Renal cortical epithelial cell (primary cell): ENCODE measurements around the gene CEBPZOS. TPM values are rescaled to one million over a fixed set of nuclear protein-coding genes. Genes with fewer than 3 reads are reported as not detected.

Experiments
- DNase-seq: peaks from one replicate; pipeline ENCODE4 v3.0.0-alpha.2; 2011; ENCODE audit warnings: low read depth
- total RNA-seq: library from RNA; depleted of rRNA; stranded (reverse); fragments of >200 nt; gene quantifications from 2 replicates; pipeline ENCODE4 v1.2.3, GENCODE V29; 2014

Gene CEBPZOS
- 18.6 and 25.6 TPM in 2 replicates for total RNA-seq

- DNase-seq = peak; percentile 54
Observed at GRCh38 chr2:37196320-37197195, at the start of gene CEBPZOS. CEBPZOS (plus strand) TSS chr2:37196496; CDS start chr2:37199705, 3,209 bp downstream.

- no peak for DNase-seq
Observed at GRCh38 chr2:37148325-37148724, 48.0 kb upstream of the CEBPZOS start.

GRCh38 chr2:37149626-37150322 lies 46.5 kb upstream of the CEBPZOS start:
- peak; percentile 10 for DNase-seq

DNA sequence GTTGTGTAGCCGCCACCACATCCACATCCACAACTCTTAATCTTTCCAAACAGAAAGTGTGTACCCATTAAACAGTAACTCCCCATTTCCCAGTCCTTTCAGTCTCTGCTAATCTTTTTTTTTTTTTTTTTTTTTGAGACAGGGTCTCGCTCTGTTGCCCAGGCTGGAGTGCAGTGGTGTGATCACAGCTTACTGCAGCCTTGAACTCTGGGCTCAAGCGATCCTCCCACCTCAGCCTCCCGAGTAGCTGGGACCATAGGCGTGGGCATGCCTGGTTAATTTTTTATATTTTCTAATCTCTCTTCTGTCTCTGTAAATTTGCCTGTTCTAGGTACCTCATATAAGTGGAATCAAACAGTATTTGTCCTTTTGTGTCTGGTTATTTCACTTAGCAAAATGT lies 43.1 kb upstream of the CEBPZOS start:
- DNase-seq = no peak

DNA sequence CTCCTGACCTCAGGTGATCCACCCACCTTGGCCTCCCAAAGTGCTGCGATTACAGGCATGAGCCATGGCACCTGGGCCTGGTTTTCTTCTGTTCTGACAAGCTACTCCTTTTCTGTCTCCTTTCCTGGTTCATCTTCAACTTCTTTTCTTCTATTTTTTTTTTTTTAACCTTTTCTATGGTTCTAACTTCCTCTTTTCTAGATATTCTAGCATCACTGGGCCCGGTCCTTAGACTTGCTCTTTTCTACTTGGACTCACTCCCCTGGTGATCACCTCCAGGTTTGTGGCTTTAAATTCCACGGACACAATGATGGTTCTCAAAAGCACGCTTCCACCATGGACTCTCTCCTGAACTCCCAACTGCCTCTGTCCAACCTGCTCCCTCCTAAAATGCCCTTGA lies 41.5 kb upstream of the CEBPZOS start:
- no peak for DNase-seq

- peak; percentile 35 for DNase-seq
Observed at GRCh38 chr2:37156071-37156856, 40.0 kb upstream of the CEBPZOS start.

DNA sequence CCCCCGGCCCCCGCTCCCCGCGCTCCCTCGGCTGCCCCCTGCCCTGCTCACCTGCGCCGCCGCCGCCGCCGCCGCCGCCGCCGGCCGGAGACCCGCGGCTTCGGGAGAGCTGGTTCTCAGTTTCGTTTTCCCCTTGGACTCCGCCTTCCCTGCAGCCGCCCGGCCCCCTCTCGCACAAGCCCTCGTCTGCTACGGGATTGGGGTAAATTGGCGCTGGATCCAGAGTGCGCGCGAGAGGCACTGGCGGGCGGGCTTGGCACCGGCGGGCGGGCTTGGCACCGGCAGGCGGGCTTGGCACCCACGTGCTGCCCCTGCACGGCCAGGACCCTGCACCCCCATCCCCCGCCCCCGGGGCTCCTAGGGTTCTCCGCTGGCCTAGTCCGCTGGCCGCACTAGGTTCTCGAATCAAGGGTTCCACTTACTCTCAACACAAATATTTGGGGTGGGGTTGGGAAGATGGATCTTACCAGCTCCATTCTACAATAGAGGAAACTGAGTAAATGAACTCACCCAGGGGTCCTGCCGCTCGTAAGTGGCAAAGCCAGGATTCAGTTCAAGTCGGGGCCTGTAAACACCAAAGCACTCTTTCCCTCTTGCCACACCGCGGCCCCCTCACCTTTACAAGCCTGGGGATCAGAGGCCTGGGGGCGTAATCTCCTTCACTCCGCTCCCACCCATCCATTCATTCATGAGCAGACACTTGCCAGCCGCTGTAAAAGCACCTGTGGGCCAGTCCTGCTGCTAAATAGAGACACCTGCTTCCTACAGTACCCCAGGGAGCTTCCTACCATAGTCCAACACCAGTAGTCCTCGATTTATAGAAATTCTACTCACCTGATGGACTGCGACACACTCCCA lies 39.2 kb upstream of the CEBPZOS start, which contains the start of gene EIF2AK2:
Gene EIF2AK2 (minus strand): TSS at position 124 of the 858 bp plus-strand sequence. CDS start 9,174 bp downstream, outside the sequence.
- peak; percentile 67 for DNase-seq

DNA sequence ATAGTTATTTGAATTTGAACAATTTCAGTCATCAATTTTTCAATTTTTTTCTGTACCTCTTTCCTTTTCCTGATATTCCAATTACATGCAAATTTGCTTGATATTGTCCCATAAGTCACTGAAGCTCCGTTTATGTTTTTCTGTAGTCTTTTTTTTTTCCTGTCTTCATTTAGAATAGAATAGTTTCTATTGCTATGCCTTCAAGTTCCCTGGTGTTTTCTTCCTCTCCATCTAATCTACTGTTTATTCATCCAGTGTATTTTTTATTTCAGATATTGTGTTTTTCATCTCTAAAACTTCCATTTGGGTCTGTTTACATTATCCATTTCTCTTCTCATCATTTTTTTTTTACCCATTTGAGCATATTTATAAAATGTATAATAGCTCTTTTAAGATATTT lies 31.5 kb upstream of the CEBPZOS start:
- no peak for DNase-seq

DNA sequence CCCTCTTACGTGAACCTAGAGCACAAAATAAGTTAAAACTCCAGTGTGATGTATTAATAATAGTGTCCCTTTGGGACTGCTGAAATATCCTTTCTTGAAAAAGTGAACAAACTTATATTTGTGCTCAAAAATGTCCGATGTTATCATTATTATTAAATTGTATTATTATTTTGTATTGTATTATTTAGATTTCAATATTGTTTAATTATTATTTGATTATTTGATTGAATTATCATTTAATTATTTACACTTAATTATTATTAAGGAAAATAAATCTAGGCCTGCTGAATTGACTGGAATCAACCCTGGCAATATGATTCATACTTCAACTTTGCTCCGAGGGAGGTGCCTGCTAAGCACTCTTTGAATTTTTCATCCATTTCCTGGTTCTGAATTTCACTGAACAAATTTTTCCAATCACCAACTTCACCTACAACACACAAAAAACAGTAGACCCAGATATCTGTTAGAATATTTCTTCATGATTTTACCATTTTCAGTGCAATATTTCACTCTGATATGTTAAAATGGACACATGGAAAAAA lies 28.6 kb upstream of the CEBPZOS start:
- DNase-seq = peak; percentile 25

- peak; percentile 46 for DNase-seq
Observed at GRCh38 chr2:37168217-37168981, 27.9 kb upstream of the CEBPZOS start.

DNA sequence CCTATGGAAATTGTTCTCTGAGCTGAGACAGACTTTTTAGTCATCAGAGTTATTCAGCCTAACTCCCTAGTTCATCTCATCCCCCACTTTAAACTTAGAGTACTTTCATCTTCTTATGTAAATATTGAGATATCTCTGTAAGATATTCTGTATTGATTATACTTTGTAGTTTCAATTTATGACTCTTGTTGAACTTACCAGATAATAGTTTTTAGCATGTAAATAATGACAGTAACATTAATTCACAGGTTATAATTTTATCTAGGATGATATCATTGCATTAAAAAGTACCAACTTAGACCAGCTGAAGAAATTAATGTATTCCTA lies 24.7 kb upstream of the CEBPZOS start:
- DNase-seq = no peak

GRCh38 chr2:37173741-37174140 lies 22.6 kb upstream of the CEBPZOS start:
- DNase-seq = no peak

- DNase-seq = no peak
Observed at GRCh38 chr2:37180006-37180639, 16.2 kb upstream of the CEBPZOS start.

DNA sequence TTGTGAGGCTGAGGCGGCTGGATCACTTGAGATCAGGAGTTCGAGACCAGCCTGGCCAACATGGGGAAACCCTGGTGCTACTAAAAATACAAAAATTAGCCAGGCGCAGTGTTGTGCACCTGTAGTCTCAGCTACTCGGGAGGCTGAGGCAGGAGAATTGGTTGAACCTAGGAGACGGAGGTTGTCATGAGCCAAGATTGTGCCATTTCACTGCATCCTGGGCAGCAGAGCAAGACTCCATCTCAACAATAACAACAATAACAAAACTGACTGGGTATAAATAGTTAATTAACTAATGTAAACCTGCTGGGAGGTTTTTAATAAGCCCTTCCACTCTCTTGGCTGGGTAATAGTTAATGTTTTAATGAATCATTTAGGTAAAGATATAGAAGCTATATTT lies 15.7 kb upstream of the CEBPZOS start:
- no peak for DNase-seq

DNA sequence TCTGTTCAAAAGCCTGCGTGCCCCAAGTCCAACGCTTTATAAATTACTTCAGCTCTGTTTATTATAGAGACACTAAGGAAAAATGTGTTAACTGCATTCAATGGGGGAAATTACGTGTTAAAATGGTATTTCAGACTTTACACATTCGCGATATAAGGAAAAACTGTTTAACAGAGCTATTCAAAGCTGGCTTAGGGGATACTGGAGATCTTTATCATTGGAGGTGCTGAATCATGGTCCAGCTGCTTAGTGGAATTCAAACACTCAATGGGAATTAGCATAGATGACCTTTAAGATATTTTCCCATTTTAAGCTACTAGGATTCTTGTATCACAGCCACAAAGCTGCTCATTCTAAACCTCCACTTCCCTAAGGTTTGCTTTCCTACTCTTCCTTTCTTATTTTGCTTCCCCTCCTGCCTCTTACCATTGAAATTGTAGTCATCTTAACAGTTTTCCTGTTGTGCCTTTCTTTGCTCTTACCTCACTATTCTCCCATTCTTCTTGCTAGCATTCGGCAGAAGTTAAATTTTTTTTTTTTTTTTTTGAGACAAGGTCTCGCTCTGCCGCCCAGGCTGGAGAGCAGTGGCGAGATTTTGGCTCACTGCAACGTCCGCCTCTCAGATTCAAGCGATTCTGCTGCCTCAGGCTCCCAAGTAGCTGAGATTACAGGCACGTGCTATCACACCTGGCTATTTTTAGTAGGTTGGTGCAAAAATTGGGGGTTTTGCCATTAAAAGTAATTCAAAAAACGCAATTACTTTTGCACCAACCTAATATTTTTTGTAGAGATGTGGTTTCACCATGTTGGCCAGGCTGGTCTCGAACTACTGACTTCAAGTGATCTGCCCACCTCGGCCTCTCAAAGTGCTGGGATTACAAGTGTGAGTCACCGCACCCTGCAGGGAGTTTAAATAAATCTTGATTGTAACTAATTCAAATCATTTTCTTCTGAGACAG lies 14.3 kb upstream of the CEBPZOS start:
- peak; percentile 31 for DNase-seq

DNA sequence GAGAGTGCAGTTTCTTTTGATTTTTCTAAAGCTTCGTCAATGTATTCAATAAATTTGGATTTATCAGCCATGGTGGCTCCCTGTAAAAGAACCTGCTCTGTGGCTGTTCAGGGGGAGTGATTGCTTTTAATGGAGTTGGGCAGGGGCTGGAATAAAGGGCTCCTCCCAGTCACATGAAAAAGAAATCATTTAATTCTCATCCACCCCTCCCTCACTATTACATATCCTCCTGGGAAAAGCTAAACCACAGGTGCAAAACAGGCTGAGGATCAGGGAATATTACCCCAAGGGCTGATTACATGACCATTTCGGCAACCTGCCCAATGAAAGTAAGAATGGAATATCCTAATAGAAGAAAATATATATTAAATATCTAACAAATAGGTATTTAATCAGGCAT lies 7.7 kb upstream of the CEBPZOS start, which contains the start of gene SULT6B1:
Gene SULT6B1 (minus strand): TSS at position 101 of the 400 bp plus-strand sequence. CDS start 30 bp downstream, at position 71.
- DNase-seq = no peak

DNA sequence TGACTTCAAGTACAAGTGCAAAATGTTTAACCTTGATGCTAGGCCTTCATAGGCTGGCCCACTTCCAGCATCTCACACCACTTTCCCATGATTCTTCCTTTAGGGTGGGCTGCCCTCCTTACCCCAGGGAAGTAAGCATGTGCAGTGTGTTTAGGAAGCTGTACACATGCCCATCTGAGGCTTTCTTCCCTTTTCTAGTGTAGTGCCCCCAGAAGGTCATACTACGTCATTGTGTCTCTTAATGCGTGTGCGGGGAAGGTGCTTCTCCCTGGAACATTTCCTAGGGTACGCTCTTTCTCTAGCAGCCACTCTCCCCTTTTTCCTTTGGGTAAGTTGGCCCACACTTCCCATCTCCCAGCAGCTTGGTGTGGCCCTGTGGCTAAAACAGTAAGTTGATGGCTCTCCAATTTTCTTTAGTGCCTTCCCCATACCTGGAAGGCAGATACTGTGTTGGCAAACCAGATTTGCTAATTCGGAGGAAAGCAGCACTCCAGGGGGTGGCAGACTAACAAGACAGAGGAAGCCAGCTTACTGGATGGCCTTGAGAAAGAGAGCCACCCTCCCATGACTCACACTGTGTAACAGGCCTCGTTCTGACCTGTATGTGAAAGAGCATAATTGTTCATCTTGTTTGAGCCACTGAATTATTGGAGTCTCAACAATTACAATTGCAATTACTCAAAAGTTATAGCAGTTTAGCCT lies 6.7 kb upstream of the CEBPZOS start:
- peak; percentile 92 for DNase-seq

GRCh38 chr2:37190290-37190689 lies 6.0 kb upstream of the CEBPZOS start:
- no peak for DNase-seq
